Activated naive CD4-positive, alpha-beta T cell treated with anti-CD3 and anti-CD28 coated beads, Interleukin-2, amount 50 U/mL, for 24 hours (primary cell): ENCODE data around the gene CGB3.
A peak's percentile ranks its signal among the peaks of the same experiment; 100 is the strongest.

ENCODE experiments used
- H3K27ac Mint-ChIP-seq: one replicate; pipeline ENCODE4 v1.8.0; 2021; ENCODE audit warnings: mild to moderate bottlenecking, mixed read lengths
- H3K27me3 Mint-ChIP-seq: one replicate; pipeline ENCODE4 v1.8.0; 2021; ENCODE audit warnings: mixed read lengths
- H3K36me3 Mint-ChIP-seq: one replicate; pipeline ENCODE4 v1.8.0; 2021; ENCODE audit warnings: mixed read lengths
- H3K4me1 Mint-ChIP-seq: one replicate; pipeline ENCODE4 v1.8.0; 2021; ENCODE audit warnings: mixed read lengths
- H3K4me3 Mint-ChIP-seq: one replicate; pipeline ENCODE4 v1.8.0; 2021; ENCODE audit warnings: mild to moderate bottlenecking, mixed read lengths
- H3K9me3 Mint-ChIP-seq: one replicate; pipeline ENCODE4 v1.8.0; 2021; ENCODE audit warnings: mixed read lengths

CGB3 gene

DNA sequence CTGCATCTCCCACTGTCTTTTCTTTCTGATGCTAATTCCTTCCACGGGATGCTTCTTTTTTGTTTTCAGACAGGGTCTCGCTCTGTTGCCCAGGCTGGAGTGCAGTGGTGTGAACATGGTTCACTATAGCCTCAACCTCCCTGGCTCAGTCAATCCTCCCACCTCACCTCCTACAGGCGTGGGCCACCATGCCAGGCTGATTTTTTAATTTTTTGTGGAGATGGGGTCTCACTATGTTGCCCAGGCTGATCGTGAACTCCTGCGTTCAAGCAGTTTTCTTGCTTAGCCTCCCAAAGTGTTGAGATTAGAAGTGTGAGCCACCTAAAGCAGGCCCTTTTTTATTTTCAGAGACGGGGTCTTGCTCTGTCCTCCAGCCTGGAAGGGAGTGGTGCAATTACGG is 35.8 kb downstream of the CGB3 start:
- H3K9me3 Mint-ChIP-seq: no peaks in the 10 kb centered on the region
- H3K27ac Mint-ChIP-seq: peak overlapping the region; percentile 57
- no peaks in the 10 kb centered on the region for H3K27me3 Mint-ChIP-seq
- H3K4me1 Mint-ChIP-seq: peaks cover 33% of the 10 kb centered on the region
- no peak overlapping the region for H3K4me3 Mint-ChIP-seq
- peaks cover 5% of the 10 kb centered on the region for H3K36me3 Mint-ChIP-seq

DNA sequence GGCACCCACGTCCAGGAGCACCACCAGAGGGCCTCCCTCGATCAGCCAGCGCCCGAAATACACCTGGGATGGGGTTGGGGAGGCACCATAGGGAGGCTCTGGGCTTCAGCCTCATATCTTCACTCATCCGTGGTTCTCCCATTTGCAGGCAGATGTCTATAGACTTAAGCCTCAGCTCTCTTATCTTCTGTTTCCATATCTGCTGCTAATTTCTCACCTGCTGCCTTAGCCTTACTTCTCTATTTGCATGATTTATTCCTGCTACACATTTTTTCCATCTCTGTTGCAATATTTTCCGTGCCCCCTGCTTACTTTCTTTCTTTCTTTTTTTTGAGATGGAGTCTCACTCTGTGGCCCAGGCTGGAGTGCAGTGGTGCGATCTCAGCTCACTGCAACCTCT is 36.8 kb downstream of the CGB3 start:
- no peak overlapping the region for H3K4me3 Mint-ChIP-seq
- peak overlapping the region; percentile 69 for H3K27ac Mint-ChIP-seq
- H3K36me3 Mint-ChIP-seq: peaks cover 5% of the 10 kb centered on the region

DNA sequence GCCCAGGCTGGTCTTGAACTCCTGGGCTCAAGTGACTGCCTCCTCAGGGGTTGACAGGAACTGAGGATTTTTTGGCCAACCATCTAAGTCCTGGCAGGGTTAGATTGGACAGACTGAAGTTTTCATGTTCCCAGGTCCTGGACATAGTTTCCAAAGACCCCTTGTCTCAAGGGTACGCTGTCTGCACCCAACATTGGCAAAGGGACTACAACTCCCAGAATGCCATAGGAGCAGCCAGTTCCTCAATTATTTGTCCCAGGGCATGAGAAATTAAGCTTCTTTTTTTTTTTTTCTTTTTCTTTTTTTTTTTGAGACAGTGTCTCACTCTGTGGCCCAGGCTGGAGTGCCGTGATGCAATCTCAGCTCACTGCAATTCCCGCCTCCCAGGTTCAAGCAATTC is 37.9 kb downstream of the CGB3 start:
- peaks cover 8% of the 10 kb centered on the region for H3K36me3 Mint-ChIP-seq
- H3K4me1 Mint-ChIP-seq: peaks cover 25% of the 10 kb centered on the region
- H3K27ac Mint-ChIP-seq: no peak overlapping the region

More for the DNA sequence above, 36.8 kb downstream of the CGB3 start:
- H3K27me3 Mint-ChIP-seq: no peaks in the 10 kb centered on the region
- H3K4me1 Mint-ChIP-seq: peaks cover 31% of the 10 kb centered on the region
- H3K9me3 Mint-ChIP-seq: no peaks in the 10 kb centered on the region

DNA sequence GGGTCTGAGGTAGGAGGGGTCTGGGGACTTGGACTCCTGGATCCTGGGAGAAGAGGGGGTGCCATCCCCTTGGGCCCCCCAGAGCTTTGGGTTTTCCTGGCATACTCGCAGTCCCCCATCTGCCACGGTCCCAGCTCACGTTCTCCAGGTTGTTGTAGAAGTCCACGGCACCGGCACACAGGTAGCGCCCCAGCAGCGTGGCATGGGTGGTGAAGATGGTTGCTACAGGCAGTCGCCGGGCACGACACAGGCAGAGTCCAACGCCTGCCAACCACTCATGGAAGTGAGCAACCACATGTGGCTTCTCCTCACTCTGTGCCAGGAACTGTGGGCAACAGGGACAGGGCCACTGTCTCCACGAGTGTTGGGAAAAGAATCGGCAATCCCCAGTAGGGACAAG is 38.4 kb downstream of the CGB3 start:
- Mint-ChIP-seq H3K4me3 (no peak overlapping the region), H3K27me3 (no peaks in the 10 kb centered on the region), H3K36me3 (peaks cover 8% of the 10 kb centered on the region), H3K27ac (no peak overlapping the region), H3K9me3 (no peaks in the 10 kb centered on the region), H3K4me1 (peaks cover 20% of the 10 kb centered on the region)

More for the DNA sequence above, 37.9 kb downstream of the CGB3 start:
- H3K9me3 Mint-ChIP-seq: no peaks in the 10 kb centered on the region
- H3K27me3 Mint-ChIP-seq: no peaks in the 10 kb centered on the region
- no peak overlapping the region for H3K4me3 Mint-ChIP-seq

DNA sequence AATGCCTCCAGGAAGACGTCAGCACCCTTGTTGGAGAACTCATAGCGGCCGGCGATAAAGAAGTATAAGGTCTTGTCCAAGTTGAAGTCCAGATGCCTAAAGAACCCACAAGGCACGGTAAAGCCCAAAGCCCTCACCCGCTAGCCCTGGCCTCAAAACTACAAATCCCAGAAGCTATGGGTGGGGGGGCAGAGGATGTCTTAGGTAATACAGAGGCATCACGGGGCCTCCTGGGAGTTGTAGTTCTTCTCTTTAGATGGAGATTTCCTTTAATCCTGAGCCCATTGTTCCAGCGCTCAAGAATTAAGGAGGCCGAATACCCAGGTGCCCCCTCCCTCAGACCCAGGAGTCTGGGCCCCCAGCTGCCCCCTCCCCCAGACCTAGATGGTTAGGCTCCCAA is 41.9 kb downstream of the CGB3 start:
- Mint-ChIP-seq H3K9me3 (no peaks in the 10 kb centered on the region), H3K4me1 (peaks cover 2% of the 10 kb centered on the region), H3K4me3 (no peak overlapping the region), H3K36me3 (peaks cover 12% of the 10 kb centered on the region), H3K27me3 (no peaks in the 10 kb centered on the region), H3K27ac (no peak overlapping the region)

DNA sequence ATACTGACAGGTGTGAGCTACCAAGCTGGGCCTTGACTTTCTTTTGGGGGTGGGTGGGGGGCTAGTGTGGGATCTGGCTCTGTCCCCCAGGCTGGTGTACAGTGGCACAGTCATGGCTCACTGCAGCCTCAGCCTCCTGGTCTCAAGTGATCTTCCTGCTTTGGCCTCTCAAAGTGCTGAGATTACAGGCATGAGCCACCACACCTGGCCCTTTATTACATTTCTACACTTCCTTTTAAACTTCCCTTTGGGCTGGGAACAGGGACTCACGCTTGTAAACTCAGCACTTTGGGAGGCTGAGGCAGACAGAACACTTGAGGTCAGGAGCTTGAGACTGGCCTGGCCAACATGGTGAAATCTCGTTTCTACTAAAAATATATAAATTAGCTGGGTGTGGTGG is 47.1 kb downstream of the CGB3 start:
- no peaks in the 10 kb centered on the region for H3K4me1 Mint-ChIP-seq
- no peaks in the 10 kb centered on the region for H3K27me3 Mint-ChIP-seq
- no peak overlapping the region for H3K27ac Mint-ChIP-seq
- H3K9me3 Mint-ChIP-seq: no peaks in the 10 kb centered on the region
- H3K4me3 Mint-ChIP-seq: no peak overlapping the region
- peaks cover 12% of the 10 kb centered on the region for H3K36me3 Mint-ChIP-seq

DNA sequence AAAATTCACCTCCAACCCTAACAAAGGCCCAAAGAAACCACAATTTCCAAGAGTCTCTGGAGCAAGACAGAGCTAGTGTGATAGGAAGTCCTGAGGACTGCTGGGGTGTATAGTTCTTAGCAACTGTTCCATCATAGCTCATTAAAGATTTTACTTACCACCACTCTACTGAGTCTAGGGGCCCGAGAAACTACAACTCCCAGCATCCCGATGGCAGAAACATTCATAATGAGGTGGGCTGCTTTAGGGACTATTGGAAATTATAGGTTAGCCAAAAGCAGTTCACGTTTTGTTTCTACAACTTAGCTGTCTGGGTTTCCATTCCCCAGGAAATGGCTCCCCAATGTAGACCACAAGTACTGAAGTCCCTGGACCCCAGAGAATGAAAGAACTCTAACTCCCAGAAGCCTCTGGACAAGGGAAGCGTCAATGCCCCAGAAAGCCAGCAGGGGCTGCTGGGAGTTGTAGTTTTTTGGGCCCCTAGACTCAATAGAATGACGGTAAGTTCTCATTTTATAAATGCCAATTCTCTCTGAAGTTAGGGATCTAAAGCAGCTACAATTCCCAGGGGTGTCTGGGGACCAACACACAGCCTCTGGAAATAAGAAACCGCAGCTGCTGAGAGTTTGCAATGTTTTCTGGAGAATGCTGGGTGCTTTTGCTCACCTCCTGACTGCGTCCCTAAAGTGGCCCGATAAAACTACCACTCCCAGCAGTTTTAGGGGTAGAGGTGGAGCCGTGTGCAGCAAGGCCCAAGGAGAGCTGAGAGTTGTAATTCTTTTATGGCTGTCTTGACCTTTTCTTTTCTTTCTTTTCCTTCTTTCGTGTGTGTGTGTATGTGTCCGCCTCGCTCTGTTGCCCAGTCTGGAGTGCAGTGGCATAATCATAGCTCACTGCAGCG is 47.9 kb downstream of the CGB3 start:
- peak overlapping the region; percentile 12 for H3K27ac Mint-ChIP-seq
- peaks cover 12% of the 10 kb centered on the region for H3K36me3 Mint-ChIP-seq
- H3K4me1 Mint-ChIP-seq: peaks cover under 1% of the 10 kb centered on the region
- no peak overlapping the region for H3K4me3 Mint-ChIP-seq
- H3K9me3 Mint-ChIP-seq: no peaks in the 10 kb centered on the region
- no peaks in the 10 kb centered on the region for H3K27me3 Mint-ChIP-seq
